Nephron (organoid): ENCODE results near the gene FAM222A.
A peak's percentile ranks its signal among the peaks of the same experiment; 100 is the strongest.

Source experiments
- H3K27ac Mint-ChIP-seq, 3 experiments: 2 replicates each; pipeline ENCODE4 v1.8.0; 2020; ENCODE audit warnings: mixed read lengths in 3 of 3, mild to moderate bottlenecking in 2 of 3, moderate library complexity in 1 of 3
- H3K27me3 Mint-ChIP-seq: 2 replicates; pipeline ENCODE4 v1.8.0; 2021; ENCODE audit warnings: low read depth, mild to moderate bottlenecking, moderate library complexity, mixed read lengths
- H3K36me3 Mint-ChIP-seq: 2 replicates; pipeline ENCODE4 v1.8.0; 2020; ENCODE audit warnings: low read depth, mixed read lengths
- H3K4me1 Mint-ChIP-seq: 2 replicates; pipeline ENCODE4 v1.8.0; 2020; ENCODE audit warnings: mixed read lengths
- H3K4me3 Mint-ChIP-seq, 3 experiments: 2 replicates each; pipeline ENCODE4 v1.8.0; 2020; ENCODE audit warnings: mild to moderate bottlenecking in 3 of 3, mixed read lengths in 3 of 3, moderate library complexity in 2 of 3
- H3K9me3 Mint-ChIP-seq: 2 replicates; pipeline ENCODE4 v1.8.0; 2020; ENCODE audit warnings: mixed read lengths
- CTCF ChIP-seq, 3 experiments: fragments of 200-600 bp; sonication (generic); IDR thresholded peaks; one replicate each; pipeline ENCODE4 v1.5.0; 2021; ENCODE audit warnings: antibody characterized with exemption in 3 of 3; ENCODE audit not compliant: unreplicated experiment in 3 of 3

The FAM222A gene

GRCh38 chr12:109710205-109710746 lies 3.3 kb upstream of the FAM222A start:
- H3K4me3 Mint-ChIP-seq = peak overlapping the region in 1 of 3 experiments; percentile 29
- H3K27ac Mint-ChIP-seq = no peak overlapping the region
- H3K27me3 Mint-ChIP-seq = peaks cover 38% of the 10 kb centered on the region
- H3K36me3 Mint-ChIP-seq = no peaks in the 10 kb centered on the region
- TF ChIP-seq CTCF (IDR thresholded peaks at IDR 0.05; ENCODE audit: unreplicated experiment in 3 of 3) = no peak
- H3K9me3 Mint-ChIP-seq = no peaks in the 10 kb centered on the region
- H3K4me1 Mint-ChIP-seq = peaks cover 19% of the 10 kb centered on the region

DNA sequence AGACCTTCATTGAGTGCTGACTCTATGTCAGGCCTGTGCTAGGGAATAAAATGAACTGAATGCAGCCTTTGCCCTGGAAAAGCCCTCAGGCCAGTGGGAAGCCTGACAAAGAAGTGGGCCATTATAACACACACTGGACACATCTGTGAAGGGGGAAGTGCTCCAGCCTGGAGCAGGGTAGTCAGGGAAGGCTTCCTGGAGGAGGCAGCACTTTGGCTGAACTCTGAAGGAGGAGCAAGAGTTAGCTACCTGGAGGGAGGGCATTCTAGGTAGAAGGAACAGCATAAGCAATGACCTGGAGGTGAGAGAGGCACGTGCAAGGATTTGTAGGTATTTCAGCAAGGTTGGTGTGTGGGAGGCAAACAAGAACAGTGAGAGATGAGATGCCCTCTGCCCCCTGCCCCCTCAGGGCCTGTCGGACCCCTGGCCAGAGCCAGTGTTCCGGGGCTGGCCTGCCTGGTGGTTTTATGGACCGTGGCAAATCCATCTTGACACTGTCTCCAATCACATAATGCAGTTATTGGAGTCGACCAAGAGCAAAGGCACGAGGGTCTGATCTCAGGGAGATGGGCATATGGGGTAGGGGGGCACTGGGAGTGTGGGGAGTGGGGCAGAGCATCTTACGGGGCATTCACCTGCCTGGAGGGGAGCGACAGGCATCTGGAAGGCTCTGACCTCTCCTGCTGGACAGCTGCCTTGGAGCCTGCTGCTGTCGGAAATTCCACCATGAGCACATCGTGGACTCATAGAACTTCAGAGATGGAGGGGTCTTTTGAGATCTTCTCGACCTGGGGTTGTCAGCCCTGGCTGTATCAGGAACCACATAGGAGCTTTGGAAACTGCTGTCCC lies 2.7 kb upstream of the FAM222A start:
- Mint-ChIP-seq H3K36me3 (no peaks in the 10 kb centered on the region), H3K4me1 (peaks cover 24% of the 10 kb centered on the region), H3K4me3 (peak overlapping the region in 2 of 3 experiments; percentile 1 to 15), H3K27ac (no peak overlapping the region), H3K27me3 (peaks cover 39% of the 10 kb centered on the region), H3K9me3 (no peaks in the 10 kb centered on the region)
- TF ChIP-seq CTCF (IDR thresholded peaks at IDR 0.05; ENCODE audit: unreplicated experiment in 3 of 3) = no peak

- no peaks in the 10 kb centered on the region for H3K9me3 Mint-ChIP-seq
- peak overlapping the region in 1 of 3 experiments; percentile 43 for H3K4me3 Mint-ChIP-seq
- no peak overlapping the region for H3K27ac Mint-ChIP-seq
- TF ChIP-seq CTCF (IDR thresholded peaks at IDR 0.05; ENCODE audit: unreplicated experiment in 3 of 3) = no peak
- H3K4me1 Mint-ChIP-seq = peaks cover 29% of the 10 kb centered on the region
- peaks cover 45% of the 10 kb centered on the region for H3K27me3 Mint-ChIP-seq
- no peaks in the 10 kb centered on the region for H3K36me3 Mint-ChIP-seq
These were observed 1.8 kb upstream of the FAM222A start for GRCh38 chr12:109711596-109712461.

DNA sequence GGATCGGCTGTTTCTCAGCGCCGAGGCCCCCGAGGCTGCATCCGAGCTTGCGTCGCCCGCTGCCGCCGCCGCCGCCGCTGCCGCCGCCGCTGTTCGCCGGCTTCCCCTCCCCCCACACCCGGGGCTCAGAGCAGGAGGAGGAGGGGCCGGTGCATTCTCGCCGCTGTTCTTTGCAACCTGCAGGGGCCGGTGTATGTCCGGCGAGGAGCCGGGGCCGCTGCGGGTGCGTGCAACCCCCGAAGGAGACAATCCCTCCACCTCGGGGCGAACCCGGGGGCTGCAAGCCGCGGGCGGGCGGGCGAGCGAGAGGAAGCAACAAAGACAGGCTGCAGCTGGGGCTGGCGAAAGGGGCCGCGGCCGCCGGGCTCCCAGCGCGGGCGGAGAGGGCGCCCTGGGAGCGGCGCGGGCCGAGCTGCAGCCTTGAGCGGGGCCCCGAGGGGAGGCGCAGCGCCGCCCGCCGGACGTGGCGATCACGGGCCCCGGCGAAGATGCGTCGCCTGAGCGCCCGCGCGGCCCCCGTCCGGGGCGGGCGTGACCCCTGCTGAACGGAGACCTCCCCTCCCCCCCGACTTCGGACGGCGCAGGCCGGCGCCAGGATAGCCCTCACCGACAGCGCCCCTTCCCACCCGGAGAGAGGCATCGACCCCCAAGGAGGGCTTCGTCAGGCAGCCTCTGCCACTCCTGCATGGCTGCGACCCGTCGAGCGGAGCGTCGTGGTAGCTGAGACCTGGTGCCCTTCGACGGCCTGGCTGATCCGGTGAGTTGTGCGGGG lies 702 bp downstream of the FAM222A start:
- Mint-ChIP-seq H3K36me3 (no peaks in the 10 kb centered on the region), H3K4me1 (peaks cover 38% of the 10 kb centered on the region), H3K9me3 (no peaks in the 10 kb centered on the region), H3K4me3 (peak overlapping the region; percentile 77 to 81 (median 79)), H3K27ac (no peak overlapping the region), H3K27me3 (peaks cover 50% of the 10 kb centered on the region)
- peak; percentile 18 to 36 (median 34) for TF ChIP-seq CTCF (IDR thresholded peaks at IDR 0.05; ENCODE audit: unreplicated experiment in 3 of 3)

- Mint-ChIP-seq H3K4me1 (peaks cover 40% of the 10 kb centered on the region), H3K27me3 (peaks cover 54% of the 10 kb centered on the region), H3K9me3 (no peaks in the 10 kb centered on the region), H3K36me3 (no peaks in the 10 kb centered on the region), H3K27ac (no peak overlapping the region), H3K4me3 (peak overlapping the region; percentile 68 to 81 (median 76))
- TF ChIP-seq CTCF (IDR thresholded peaks at IDR 0.05; ENCODE audit: unreplicated experiment in 3 of 3) = no peak
These were observed 1.3 kb downstream of the FAM222A start for GRCh38 chr12:109714913-109715244.
